Natural killer cell (primary cell): Measurements from ENCODE around the gene CCDC38. TPM values are rescaled to one million over a fixed set of nuclear protein-coding genes. Genes with fewer than 3 reads are reported as not detected.

Experiments used
- ATAC-seq, 3 donors: fragments of 150-1000 bp in 2 of 3; fragments of 200-7000 bp in 1 of 3; cut with Tn5 transposase; 1 replicate in 1 of 3; 2 replicates in 2 of 3; pipeline ENCODE4 v1.10.0; 2021; ENCODE audit warnings: mild to moderate bottlenecking in 2 of 3, moderate library complexity in 2 of 3
- DNase-seq, 2 donors: peaks; one replicate each; pipeline versions ENCODE4 v3.0.0 to v3.0.0-alpha.2; 2013 to 2021; ENCODE audit warnings: mixed read lengths in 1 of 2
- H3K27ac ChIP-seq: one replicate; pipeline ENCODE4 v1.5.1; 2013; ENCODE audit warnings: mild to moderate bottlenecking, low read length
- H3K27me3 ChIP-seq: one replicate; pipeline ENCODE4 v1.6.1; 2013; ENCODE audit warnings: low read length; ENCODE audit not compliant: control insufficient read depth, insufficient read depth
- H3K36me3 ChIP-seq: one replicate; pipeline ENCODE4 v1.6.1; 2013; ENCODE audit warnings: low read length; ENCODE audit not compliant: control insufficient read depth, insufficient read depth
- H3K4me1 ChIP-seq: one replicate; pipeline ENCODE4 v1.6.1; 2013; ENCODE audit warnings: low read length; ENCODE audit not compliant: control insufficient read depth, insufficient read depth
- H3K4me3 ChIP-seq: one replicate; pipeline ENCODE4 v1.5.1; 2013; ENCODE audit warnings: low read length
- H3K9me3 ChIP-seq: one replicate; pipeline ENCODE4 v1.6.1; 2013; ENCODE audit warnings: low read length; ENCODE audit not compliant: control insufficient read depth, insufficient read depth
- H3K27ac Mint-ChIP-seq, 2 donors: one replicate each; pipeline ENCODE4 v1.8.0; 2022; ENCODE audit warnings: mild to moderate bottlenecking in 2 of 2, mixed read lengths in 2 of 2, moderate library complexity in 1 of 2
- H3K27me3 Mint-ChIP-seq, 2 donors: one replicate each; pipeline ENCODE4 v1.8.0; 2022; ENCODE audit warnings: low read depth in 2 of 2, mixed read lengths in 2 of 2
- H3K36me3 Mint-ChIP-seq: one replicate; pipeline ENCODE4 v1.8.0; 2022; ENCODE audit warnings: mixed read lengths
- H3K4me1 Mint-ChIP-seq, 2 donors: one replicate each; pipeline ENCODE4 v1.8.0; 2022; ENCODE audit warnings: mixed read lengths in 2 of 2
- H3K4me3 Mint-ChIP-seq: one replicate; pipeline ENCODE4 v1.8.0; 2022; ENCODE audit warnings: mild to moderate bottlenecking, moderate library complexity, mixed read lengths
- H3K9me3 Mint-ChIP-seq, 2 donors: one replicate each; pipeline ENCODE4 v1.8.0; 2022; ENCODE audit warnings: mixed read lengths in 2 of 2
- WGBS: methylation state at CpG from one replicate; pipeline ENCODE4 v1.1.7; 2013; ENCODE audit warnings: missing lambda C conversion rate; ENCODE audit not compliant: insufficient coverage; 5-methylcytosine and 5-hydroxymethylcytosine counted together
- intact Hi-C: fragments of 100-400 bp; cut with micrococcal nuclease; formaldehyde crosslinking; loops from one replicate; pipeline ENCODE4 v1.14.2; 2022
- total RNA-seq, 4 donors: library from RNA; stranded (reverse); fragments of 120-200 nt in 1 of 4; gene quantifications; one replicate each; pipeline versions ENCODE4 v1.2.3 to v1.2.4, GENCODE V29; 2013 to 2022
- TF ChIP-seq, protein P1 (sequence below): fragments of 200-600 bp; IDR thresholded peaks from one replicate; pipeline ENCODE4 v1.8.0; 2022; ENCODE audit warnings: antibody characterized with exemption

Gene CCDC38
- total RNA-seq, 3 donors from 2014 or later (not counting 1 experiment from before 2014, with no cell fraction given): 0.35 to 1.2 (median 0.63) TPM

DNA sequence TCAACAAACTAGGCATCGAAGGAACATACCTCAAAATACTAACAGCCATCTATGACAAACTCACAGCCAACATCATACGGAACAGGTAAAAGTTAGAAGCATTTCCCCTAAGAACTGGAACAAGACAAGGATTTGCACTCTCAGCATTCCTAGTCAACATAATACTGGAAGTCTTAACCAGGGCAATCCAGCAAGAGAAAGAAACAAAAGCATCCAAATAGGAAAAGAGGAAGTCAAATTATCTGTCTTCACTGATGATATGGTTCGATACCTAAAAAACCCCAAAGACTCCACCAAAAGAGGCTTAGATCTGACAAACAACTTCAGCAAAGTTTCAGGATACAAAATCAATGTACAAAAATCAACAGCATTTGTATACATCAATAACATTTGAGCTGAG is 32.5 kb downstream of the CCDC38 start:
- Histone ChIP-seq H3K27ac (no peak overlapping the region), H3K4me1 (no peaks in the 10 kb centered on the region), H3K27me3 (peaks cover 6% of the 10 kb centered on the region), H3K9me3 (no peaks in the 10 kb centered on the region), H3K36me3 (no peaks in the 10 kb centered on the region), H3K4me3 (no peak overlapping the region)
- Mint-ChIP-seq H3K4me1 (no peaks in the 10 kb centered on the region), H3K4me3 (no peak overlapping the region), H3K27me3 (peaks cover 28 to 34% of the 10 kb centered on the region in 2 donors), H3K9me3 (no peaks in the 10 kb centered on the region), H3K36me3 (no peaks in the 10 kb centered on the region), H3K27ac (no peak overlapping the region)
- ATAC-seq: no peak
- TF ChIP-seq, protein P1, sequence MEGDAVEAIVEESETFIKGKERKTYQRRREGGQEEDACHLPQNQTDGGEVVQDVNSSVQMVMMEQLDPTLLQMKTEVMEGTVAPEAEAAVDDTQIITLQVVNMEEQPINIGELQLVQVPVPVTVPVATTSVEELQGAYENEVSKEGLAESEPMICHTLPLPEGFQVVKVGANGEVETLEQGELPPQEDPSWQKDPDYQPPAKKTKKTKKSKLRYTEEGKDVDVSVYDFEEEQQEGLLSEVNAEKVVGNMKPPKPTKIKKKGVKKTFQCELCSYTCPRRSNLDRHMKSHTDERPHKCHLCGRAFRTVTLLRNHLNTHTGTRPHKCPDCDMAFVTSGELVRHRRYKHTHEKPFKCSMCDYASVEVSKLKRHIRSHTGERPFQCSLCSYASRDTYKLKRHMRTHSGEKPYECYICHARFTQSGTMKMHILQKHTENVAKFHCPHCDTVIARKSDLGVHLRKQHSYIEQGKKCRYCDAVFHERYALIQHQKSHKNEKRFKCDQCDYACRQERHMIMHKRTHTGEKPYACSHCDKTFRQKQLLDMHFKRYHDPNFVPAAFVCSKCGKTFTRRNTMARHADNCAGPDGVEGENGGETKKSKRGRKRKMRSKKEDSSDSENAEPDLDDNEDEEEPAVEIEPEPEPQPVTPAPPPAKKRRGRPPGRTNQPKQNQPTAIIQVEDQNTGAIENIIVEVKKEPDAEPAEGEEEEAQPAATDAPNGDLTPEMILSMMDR: no peak
- DNase-seq: no peak
- intact Hi-C loops: no loop called here
- 83% methylated on average over 3 of the region's 3 CpGs for WGBS

DNA sequence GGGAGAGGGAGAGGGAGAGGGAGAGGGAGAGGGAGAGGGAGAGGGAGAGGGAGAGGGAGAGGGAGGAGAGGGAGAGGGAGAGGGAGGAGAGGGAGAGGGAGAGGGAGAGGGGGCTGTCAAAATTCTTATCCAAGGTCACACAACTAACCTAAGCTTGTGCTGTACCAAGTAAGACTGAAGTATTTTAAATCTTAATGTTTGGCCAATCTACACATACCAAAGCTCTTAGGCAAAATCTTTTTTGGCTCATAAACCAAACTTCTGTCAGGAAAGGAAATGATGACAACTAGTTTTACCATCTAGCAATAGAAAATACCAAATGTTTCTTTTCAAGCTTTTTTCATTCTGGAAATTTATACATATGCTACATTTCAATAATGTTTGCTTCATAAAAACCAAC is 33.8 kb downstream of the CCDC38 start:
- TF ChIP-seq, protein P1: no peak
- Histone ChIP-seq H3K9me3 (no peaks in the 10 kb centered on the region), H3K36me3 (no peaks in the 10 kb centered on the region), H3K27ac (no peak overlapping the region), H3K4me1 (no peaks in the 10 kb centered on the region), H3K4me3 (no peak overlapping the region), H3K27me3 (peaks cover 6% of the 10 kb centered on the region)
- intact Hi-C loops: no loop called here
- DNase-seq (no peak), ATAC-seq (no peak)
- Mint-ChIP-seq H3K4me3 (no peak overlapping the region), H3K27me3 (peaks cover 25 to 34% of the 10 kb centered on the region in 2 donors), H3K4me1 (no peaks in the 10 kb centered on the region), H3K27ac (no peak overlapping the region), H3K36me3 (no peaks in the 10 kb centered on the region), H3K9me3 (no peaks in the 10 kb centered on the region)

DNA sequence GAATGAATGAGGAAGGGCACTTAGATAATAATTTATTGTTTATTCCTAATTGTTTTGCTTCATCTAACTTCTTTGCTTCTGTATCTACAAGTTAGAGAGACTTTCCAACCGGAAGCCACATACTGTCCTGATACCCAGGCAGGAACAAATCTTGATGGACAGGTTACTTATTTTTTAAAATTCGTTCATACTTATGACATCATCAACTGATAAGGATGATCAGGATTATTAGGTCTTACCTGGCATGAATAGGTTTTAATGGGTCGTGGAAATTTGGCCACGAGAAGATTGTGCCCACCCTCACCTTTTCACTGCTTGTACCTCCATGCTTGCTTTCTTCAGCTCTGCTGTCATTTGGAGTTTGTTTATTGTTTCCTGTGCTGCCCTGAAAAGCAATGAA is 44.3 kb downstream of the CCDC38 start:
- no peak overlapping the region for H3K4me3 ChIP-seq
- TF ChIP-seq, protein P1: no peak
- no peak overlapping the region for H3K4me3 Mint-ChIP-seq
- 70% methylated on average over 3 of the region's 4 CpGs for WGBS
- peaks cover 0 to under 1% of the 10 kb centered on the region in 2 donors for H3K9me3 Mint-ChIP-seq
- intact Hi-C loops: no loop called here
- H3K4me1 Mint-ChIP-seq: no peaks in the 10 kb centered on the region
- ATAC-seq: no peak
- no peaks in the 10 kb centered on the region for H3K36me3 ChIP-seq
- no peaks in the 10 kb centered on the region for H3K4me1 ChIP-seq
- peaks cover 1% of the 10 kb centered on the region for H3K36me3 Mint-ChIP-seq
- H3K27me3 Mint-ChIP-seq: peaks cover 10 to 20% of the 10 kb centered on the region in 2 donors
- H3K27ac ChIP-seq: no peak overlapping the region
- H3K27me3 ChIP-seq: peaks cover 7% of the 10 kb centered on the region
- DNase-seq: no peak
- H3K9me3 ChIP-seq: no peaks in the 10 kb centered on the region
- no peak overlapping the region for H3K27ac Mint-ChIP-seq

DNA sequence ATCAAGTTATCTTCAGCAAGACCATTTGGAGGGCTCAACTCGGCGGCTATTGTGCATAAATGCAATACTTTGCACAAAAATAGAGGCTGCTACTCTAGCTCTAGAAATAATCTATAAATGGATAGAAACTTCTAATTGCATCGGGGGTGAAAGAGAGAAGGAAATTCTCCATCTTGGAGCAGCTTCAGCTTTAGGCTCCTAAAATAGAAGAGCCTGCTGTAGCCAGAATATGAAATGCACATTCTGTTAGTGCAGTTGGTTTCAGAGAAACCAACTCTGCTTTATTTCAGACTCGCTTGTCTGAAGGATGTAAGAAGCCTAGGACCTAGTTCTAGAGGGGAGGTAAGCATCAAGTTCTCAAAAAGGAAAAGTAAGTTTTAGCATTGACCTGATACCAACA is 45.6 kb downstream of the CCDC38 start:
- TF ChIP-seq, protein P1: no peak
- Histone ChIP-seq H3K9me3 (no peaks in the 10 kb centered on the region), H3K27ac (no peak overlapping the region), H3K27me3 (peaks cover 3% of the 10 kb centered on the region), H3K4me3 (no peak overlapping the region), H3K36me3 (no peaks in the 10 kb centered on the region), H3K4me1 (no peaks in the 10 kb centered on the region)
- Mint-ChIP-seq H3K4me1 (no peaks in the 10 kb centered on the region), H3K4me3 (no peak overlapping the region), H3K9me3 (no peaks in the 10 kb centered on the region), H3K27ac (no peak overlapping the region), H3K36me3 (no peaks in the 10 kb centered on the region), H3K27me3 (peaks cover 11 to 15% of the 10 kb centered on the region in 2 donors)
- 93% methylated on average over 4 of the region's 4 CpGs for WGBS
- intact Hi-C loops: no loop called here
- no peak for DNase-seq
- ATAC-seq: no peak
